Smooth muscle cell of the brain vasculature (primary cell): ENCODE data around the gene LRSAM1.
"Not testable (repeated sequence)": the region's sequence is repeated elsewhere in the genome, so short reads cannot be mapped to it uniquely, and the experiment has no call there.

Source experiments
- DNase-seq: peaks from one replicate; pipeline ENCODE4 v3.0.0-alpha.2; 2012; ENCODE audit warnings: low read depth, low spot score

LRSAM1 gene

DNA sequence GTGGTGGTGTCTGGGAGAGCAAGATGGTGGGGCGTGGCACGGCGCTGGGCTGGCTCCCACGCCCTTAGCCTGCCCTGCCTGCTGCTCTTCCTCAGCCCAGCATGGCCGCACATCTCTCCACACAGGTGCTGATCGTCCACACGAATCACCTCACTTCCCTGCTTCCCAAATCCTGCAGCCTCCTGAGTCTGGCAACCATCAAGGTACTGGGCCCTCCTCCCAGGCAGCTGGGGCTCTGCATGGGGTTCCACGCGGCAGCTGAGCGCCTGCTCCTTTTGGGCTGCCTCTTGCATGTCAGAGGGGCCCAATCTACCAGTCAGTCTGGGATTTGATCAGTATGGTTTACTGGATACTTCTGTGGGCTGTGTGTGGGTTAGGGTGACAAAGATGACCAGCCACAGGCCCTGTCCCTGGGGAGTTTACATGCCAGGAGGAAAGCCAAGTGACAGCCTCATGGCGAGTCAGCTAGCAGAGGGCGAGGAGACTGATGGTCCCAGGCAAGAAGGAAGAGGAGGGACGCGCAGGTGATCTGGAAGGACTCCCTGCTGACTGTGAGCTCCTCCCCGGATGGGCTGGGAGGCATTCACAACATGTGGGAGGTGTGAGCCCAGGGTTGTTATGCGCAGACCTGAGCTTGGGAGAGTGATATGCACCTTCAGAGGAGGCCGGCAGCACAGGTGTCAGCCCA is 6.0 kb downstream of the LRSAM1 start:
- DNase-seq = no peak

GRCh38 chr9:127458921-127459320 is 7.6 kb downstream of the LRSAM1 start:
- DNase-seq = no peak

DNA sequence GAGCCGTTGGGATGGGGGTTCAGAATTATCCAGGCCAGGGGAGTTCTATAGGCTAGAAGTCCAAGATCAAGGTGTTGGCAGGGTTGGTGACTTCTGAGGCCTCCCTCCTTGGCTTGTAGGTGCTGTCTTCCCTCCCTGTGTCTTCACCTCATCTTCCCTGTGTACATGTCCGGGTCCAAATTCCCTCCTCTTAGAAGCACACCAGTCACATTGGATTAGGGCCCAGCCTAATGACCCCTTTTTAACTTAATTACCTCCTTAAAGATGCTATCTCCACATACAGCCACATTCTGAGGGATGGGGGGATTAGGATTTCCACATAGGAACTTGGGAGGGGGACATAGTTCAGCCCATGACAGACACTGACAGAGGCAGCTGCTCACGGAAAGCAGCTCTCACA is 12.1 kb downstream of the LRSAM1 start:
- DNase-seq = no peak

- no peak for DNase-seq
Measured at GRCh38 chr9:127463911-127464310, 12.6 kb downstream of the LRSAM1 start.

DNA sequence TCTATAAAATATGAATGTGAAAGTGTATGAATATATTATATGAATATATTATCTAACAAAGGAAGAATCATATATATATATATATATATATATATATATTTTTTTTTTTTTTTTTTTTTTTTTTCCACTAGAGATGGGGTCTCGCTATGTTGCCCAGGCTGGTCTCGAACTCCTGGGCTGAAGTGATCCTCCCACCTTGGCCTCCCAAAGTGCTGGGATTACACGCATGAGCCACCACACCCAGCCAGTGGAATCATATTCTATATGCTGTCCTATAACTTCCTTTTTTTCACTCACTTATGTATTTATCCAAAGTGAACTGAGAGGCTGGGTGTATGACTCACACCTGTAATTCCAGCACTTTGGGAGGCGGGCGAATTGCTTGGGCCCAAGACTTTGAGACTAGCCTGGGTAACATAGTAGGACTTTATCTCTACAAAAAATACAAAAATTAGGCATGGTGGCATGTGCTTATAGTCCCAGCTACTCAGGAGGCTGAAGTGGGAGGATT is 15.2 kb downstream of the LRSAM1 start:
- not testable (repeated sequence) for DNase-seq

GRCh38 chr9:127467621-127468020 is 16.3 kb downstream of the LRSAM1 start:
- no peak for DNase-seq

DNA sequence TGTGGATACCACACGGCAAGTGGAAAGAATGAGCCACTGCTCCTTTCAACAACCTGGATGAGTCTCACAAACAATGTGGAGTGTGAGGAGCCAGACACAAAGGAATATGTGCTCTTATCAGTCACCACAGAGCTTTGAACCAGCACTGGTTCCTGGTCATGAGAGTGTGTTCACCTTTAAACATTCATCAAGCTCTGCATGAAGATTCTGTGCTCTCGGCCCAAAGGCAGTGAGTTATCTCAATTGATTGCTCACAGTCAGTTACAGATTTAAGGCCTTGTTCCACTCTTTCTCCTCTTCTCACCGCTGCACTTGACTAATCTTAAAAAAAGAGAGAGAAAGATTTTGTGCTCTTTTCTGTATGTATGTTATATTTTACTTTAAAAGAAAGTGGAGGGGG is 19.4 kb downstream of the LRSAM1 start:
- no peak for DNase-seq

- DNase-seq = no peak
Measured at GRCh38 chr9:127473501-127473900, 22.2 kb downstream of the LRSAM1 start.

- no peak for DNase-seq
Measured at GRCh38 chr9:127473932-127474331, 22.6 kb downstream of the LRSAM1 start.

DNA sequence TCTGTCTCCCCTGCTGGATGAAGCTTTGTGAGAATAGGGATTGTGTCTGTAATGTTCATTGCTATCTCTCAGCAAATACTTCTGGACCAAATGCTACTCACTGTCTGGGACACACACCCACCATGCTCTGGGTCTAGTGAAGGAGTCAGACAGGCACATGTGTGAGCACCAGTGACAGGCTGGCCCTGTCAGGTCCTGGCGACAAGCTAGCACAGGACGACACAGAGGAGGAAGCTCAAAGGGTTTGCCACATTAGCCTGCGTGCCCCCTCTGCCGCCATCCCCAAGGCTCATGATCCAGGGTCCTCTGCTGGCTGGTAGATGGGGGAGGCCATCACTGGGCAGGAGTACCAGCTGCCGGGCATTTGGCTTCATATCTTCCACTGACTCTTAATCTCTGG is 23.3 kb downstream of the LRSAM1 start:
- no peak for DNase-seq

DNA sequence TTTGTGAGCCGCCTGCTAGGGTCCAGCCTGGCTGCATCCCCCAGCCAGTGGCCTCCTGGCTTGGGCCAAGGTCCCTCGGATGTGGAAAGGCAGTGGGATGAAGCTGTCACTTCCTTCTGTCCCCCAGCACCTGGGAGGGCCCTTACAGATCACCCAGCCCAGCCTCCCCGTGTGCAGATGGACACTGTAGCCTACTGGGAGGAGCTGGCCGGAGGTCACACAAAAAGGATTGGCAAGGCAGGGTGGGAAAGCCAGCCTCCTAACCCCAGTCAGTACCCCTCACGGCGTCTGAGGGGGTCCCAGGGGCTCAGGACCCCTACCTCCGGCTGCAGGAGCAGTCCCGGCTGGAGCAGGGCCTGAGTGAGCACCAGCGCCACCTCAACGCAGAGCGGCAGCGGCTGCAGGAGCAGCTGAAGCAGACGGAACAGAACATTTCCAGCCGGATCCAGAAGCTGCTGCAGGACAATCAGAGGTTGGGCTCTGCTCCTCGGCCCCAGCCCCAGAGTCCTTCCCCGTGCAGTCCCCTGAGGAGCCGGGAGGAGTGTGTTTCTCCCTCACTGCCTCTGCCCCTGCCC is 28.3 kb downstream of the LRSAM1 start:
- no peak for DNase-seq

- no peak for DNase-seq
Measured at GRCh38 chr9:127482662-127483061, 31.4 kb downstream of the LRSAM1 start.

DNA sequence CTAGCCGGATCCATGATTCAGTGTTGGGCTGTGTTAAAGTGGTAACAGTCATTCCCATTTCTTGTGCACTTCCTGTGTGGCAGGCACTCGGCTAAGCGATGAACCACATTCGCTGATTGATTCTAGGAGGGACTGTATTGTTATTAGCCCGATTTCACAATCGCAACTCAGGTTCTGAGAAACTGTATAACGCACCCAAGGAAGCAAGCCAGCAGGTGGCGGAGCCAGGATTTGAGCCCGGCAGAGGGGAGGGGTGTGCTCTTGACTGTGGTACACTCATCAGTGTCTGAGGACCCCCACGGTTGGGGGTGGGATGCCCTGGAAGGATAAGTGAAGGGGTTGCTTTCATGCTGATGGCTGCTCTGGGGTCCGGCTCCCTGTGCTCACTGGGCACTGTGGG is 34.7 kb downstream of the LRSAM1 start:
- no peak for DNase-seq

GRCh38 chr9:127488946-127489345 is 37.6 kb downstream of the LRSAM1 start:
- no peak for DNase-seq

GRCh38 chr9:127489471-127490115 is 38.3 kb downstream of the LRSAM1 start:
- no peak for DNase-seq

DNA sequence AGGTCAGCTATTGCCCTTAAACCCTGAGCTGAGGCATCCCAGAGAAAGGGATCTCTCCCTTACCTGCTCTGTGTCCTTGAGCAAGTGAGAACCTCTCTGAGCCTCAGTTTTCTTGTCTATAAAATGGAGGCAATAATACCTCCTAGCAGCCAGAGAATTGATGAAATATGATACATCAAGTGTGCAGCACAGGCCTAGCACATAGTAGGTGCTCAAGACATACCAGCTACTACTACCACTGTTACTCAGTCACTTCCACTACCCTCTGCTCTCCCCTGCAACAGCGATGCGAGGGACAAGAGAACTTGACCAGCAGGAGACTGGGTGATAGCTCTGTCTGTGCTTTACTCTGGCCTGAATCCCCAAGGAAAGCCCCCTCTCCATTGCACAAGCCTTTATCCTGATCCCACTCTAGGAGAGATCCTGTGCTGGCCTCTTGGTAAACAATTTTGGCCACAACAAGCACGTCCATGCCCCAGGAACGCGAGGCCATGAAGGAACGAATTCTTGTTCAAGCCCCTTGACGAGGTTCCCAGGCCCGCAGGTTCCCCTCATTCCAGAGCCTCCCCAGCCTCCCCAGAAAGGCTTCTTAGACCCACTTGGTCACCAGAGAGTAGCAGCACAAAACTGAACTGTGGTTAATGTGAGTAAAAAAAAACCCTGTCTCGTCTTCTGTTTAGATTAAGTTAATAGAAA is 39.4 kb downstream of the LRSAM1 start:
- DNase-seq = no peak

DNA sequence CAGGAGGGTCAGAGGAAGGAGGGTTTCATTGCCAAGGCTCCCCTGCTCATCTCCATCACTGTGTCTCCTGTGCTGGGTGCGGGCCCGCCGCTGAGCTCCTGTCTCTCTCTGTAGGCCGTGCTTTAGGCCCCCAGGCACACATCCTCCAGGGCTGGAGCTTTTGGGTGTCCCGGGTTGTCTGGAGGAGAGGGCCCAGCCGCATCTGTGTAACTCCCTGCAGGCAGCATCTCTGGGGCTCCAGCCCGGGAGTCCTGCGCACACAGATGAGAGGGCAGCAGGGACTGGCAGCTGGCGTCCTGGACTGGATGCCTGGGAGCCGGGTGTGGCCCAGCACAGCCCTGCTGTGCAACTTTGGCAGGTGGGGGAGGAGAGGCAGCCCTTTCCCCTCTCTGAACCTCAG is 40.2 kb downstream of the LRSAM1 start:
- no peak for DNase-seq

GRCh38 chr9:127492616-127493015 is 41.3 kb downstream of the LRSAM1 start:
- DNase-seq = no peak

GRCh38 chr9:127493592-127494303 is 42.4 kb downstream of the LRSAM1 start:
- no peak for DNase-seq

GRCh38 chr9:127494304-127494702 is 43.0 kb downstream of the LRSAM1 start:
- no peak for DNase-seq

GRCh38 chr9:127495884-127496555 is 44.7 kb downstream of the LRSAM1 start:
- no peak for DNase-seq
